HepG2 (cell line): ENCODE results near the gene NT5C2. TPM values are rescaled to one million over a fixed set of nuclear protein-coding genes. Genes with fewer than 3 reads are reported as not detected.

Source experiments
- ATF7-NPFF ChIP-seq: sonication (generic); formaldehyde crosslinking; IDR thresholded peaks from 2 replicates; pipeline ENCODE4 v1.8.1; 2023; ENCODE audit warnings: mild to moderate bottlenecking, low read depth, missing genetic modification reagents, moderate library complexity
- HNF4G ChIP-seq, 2 experiments: sonication (generic) in 1 of 2; formaldehyde crosslinking in 1 of 2; IDR thresholded peaks; 2 replicates each; pipeline versions ENCODE4 v1.4.0 to v1.6.1; 2011 to 2020; ENCODE audit warnings: borderline replicate concordance in 2 of 2, low read depth in 2 of 2, mild to moderate bottlenecking in 2 of 2, low read length in 1 of 2, missing genetic modification reagents in 1 of 2, moderate library complexity in 1 of 2
- HOXA3 ChIP-seq: sonication (generic); formaldehyde crosslinking; IDR thresholded peaks from 2 replicates; pipeline ENCODE4 v1.5.0; 2020; ENCODE audit warnings: missing genetic modification reagents
- MAZ ChIP-seq, 2 experiments: sonication (generic) in 1 of 2; formaldehyde crosslinking in 1 of 2; IDR thresholded peaks; 2 replicates each; pipeline versions ENCODE4 v1.5.0 to v1.6.1; 2012 to 2020; ENCODE audit warnings: low read depth in 2 of 2, mild to moderate bottlenecking in 2 of 2, borderline replicate concordance in 1 of 2, improper control_type of control experiment in 1 of 2, low read length in 1 of 2, missing genetic modification reagents in 1 of 2, moderate library complexity in 1 of 2
- MIER3 ChIP-seq: IDR thresholded peaks from 2 replicates; pipeline ENCODE4 v1.6.1; 2016; ENCODE audit warnings: missing compliant biosample characterization, borderline replicate concordance
- NAIF1 ChIP-seq: sonication (generic); formaldehyde crosslinking; IDR thresholded peaks from 2 replicates; pipeline ENCODE4 v1.5.0; 2020; ENCODE audit warnings: mild to moderate bottlenecking, missing genetic modification reagents, borderline replicate concordance
- NONO ChIP-seq, 2 experiments: fragments of 450-650 bp in 1 of 2; sonication (generic) in 1 of 2; formaldehyde crosslinking in 1 of 2; IDR thresholded peaks in 1 of 2; conservative IDR thresholded peaks in 1 of 2; 2 replicates each; pipeline versions ENCODE4 v1.6.1 to v1.8.0; 2017 to 2022; ENCODE audit warnings: mild to moderate bottlenecking in 1 of 2, missing genetic modification reagents in 1 of 2, moderate library complexity in 1 of 2
- POGZ ChIP-seq: sonication (generic); formaldehyde crosslinking; IDR thresholded peaks from 2 replicates; pipeline ENCODE4 v1.4.0; 2020; ENCODE audit warnings: mild to moderate bottlenecking, missing genetic modification reagents
- POLR2A ChIP-seq, 2 experiments: IDR thresholded peaks; 2 replicates each; pipeline ENCODE4 v1.6.1; 2011; ENCODE audit warnings: low read depth in 2 of 2, low read length in 2 of 2, mild to moderate bottlenecking in 1 of 2, moderate library complexity in 1 of 2; ENCODE audit not compliant: insufficient read depth in 1 of 2
- RXRB ChIP-seq: IDR thresholded peaks from 2 replicates; pipeline ENCODE4 v1.6.1; 2016; ENCODE audit warnings: borderline replicate concordance, missing genetic modification reagents, missing compliant biosample characterization
- SMAD9 ChIP-seq: sonication (generic); formaldehyde crosslinking; IDR thresholded peaks from 2 replicates; pipeline ENCODE4 v1.5.1; 2020; ENCODE audit warnings: mild to moderate bottlenecking, missing genetic modification reagents
- SOX5 ChIP-seq: IDR thresholded peaks from 2 replicates; pipeline ENCODE4 v1.6.1; 2016; ENCODE audit warnings: borderline replicate concordance
- TCF12 ChIP-seq, 2 experiments: fragments of 450-650 bp in 1 of 2; sonication (generic) in 1 of 2; formaldehyde crosslinking in 1 of 2; IDR thresholded peaks; 2 replicates each; pipeline versions ENCODE4 v1.6.1 to v1.8.0; 2017 to 2022; ENCODE audit warnings: antibody characterized with exemption in 1 of 2, mild to moderate bottlenecking in 1 of 2, missing genetic modification reagents in 1 of 2, moderate library complexity in 1 of 2
- ZBTB21 ChIP-seq: sonication (generic); formaldehyde crosslinking; IDR thresholded peaks from 2 replicates; pipeline ENCODE4 v1.4.0; 2020; ENCODE audit warnings: missing genetic modification reagents
- ZNF17 ChIP-seq: sonication (generic); formaldehyde crosslinking; IDR thresholded peaks from 2 replicates; pipeline ENCODE4 v1.5.0; 2020; ENCODE audit warnings: mild to moderate bottlenecking, missing genetic modification reagents
- ZNF3 ChIP-seq: IDR thresholded peaks from 2 replicates; pipeline ENCODE4 v1.7.0; 2017; ENCODE audit warnings: inconsistent platforms
- ZNF512 ChIP-seq: sonication (generic); formaldehyde crosslinking; IDR thresholded peaks from 2 replicates; pipeline ENCODE4 v1.4.0; 2020; ENCODE audit warnings: mild to moderate bottlenecking, missing genetic modification reagents
- ZNF564 ChIP-seq: sonication (generic); formaldehyde crosslinking; IDR thresholded peaks from 2 replicates; pipeline ENCODE4 v1.8.1; 2023; ENCODE audit warnings: mild to moderate bottlenecking, missing genetic modification reagents
- ZNF703 ChIP-seq: sonication (generic); formaldehyde crosslinking; IDR thresholded peaks from 2 replicates; pipeline ENCODE4 v1.5.1; 2020; ENCODE audit warnings: missing genetic modification reagents, mild to moderate bottlenecking, moderate library complexity, borderline replicate concordance
- ZSCAN30 ChIP-seq: sonication (generic); formaldehyde crosslinking; IDR thresholded peaks from 2 replicates; pipeline ENCODE4 v1.5.0; 2020; ENCODE audit warnings: mild to moderate bottlenecking, missing genetic modification reagents
- polyA plus RNA-seq, 8 experiments: library from polyadenylated mRNA; depleted of rRNA in 3 of 8; stranded (reverse) in 7 of 8; unstranded in 1 of 8; fragments of >200 nt; fragmentation: Illumina TruSeq in 4 of 8; extraction: Trizol in 4 of 8; gene quantifications; 2 replicates each; pipeline versions ENCODE4 v1.2.1 to v1.2.3, GENCODE V29; 2011 to 2016; ENCODE audit warnings: low read depth in 4 of 8, missing spikeins in 1 of 8, mixed read lengths in 1 of 8; ENCODE audit not compliant: insufficient read depth in 1 of 8
- total RNA-seq, 5 experiments: library from RNA; depleted of rRNA; stranded (reverse); fragments of >200 nt; fragmentation: Illumina TruSeq; extraction: Trizol; gene quantifications; 2 replicates each; pipeline ENCODE4 v1.2.3, GENCODE V29; 2016; ENCODE audit warnings: low read depth in 1 of 5
- TF ChIP-seq, protein P1 (sequence below): sonication (generic); formaldehyde crosslinking; IDR thresholded peaks from 2 replicates; pipeline ENCODE4 v1.4.0; 2020; ENCODE audit warnings: mild to moderate bottlenecking, missing genetic modification reagents
- TF ChIP-seq, protein P2 (sequence below): sonication (generic); formaldehyde crosslinking; IDR thresholded peaks from 2 replicates; pipeline ENCODE4 v1.5.0; 2020; ENCODE audit warnings: mild to moderate bottlenecking, missing genetic modification reagents, borderline replicate concordance
- TF ChIP-seq, protein P3 (sequence below): sonication (generic); formaldehyde crosslinking; IDR thresholded peaks from 2 replicates; pipeline ENCODE4 v1.4.0; 2020; ENCODE audit warnings: missing genetic modification reagents

Gene NT5C2
- total and polyA plus RNA-seq, 2 of the 13 experiments (the other 11 are each of a cell fraction or from before 2014, with no cell fraction given), result 40.6 to 55.2 TPM

GRCh38 chr10:103120977-103121735, 71.9 kb downstream of the NT5C2 start (continued):
- TF ChIP-seq TCF12 (IDR thresholded peaks at IDR 0.05) (no peak), TCF12 (CRISPR knock-in tag; IDR thresholded peaks at IDR 0.05) (no peak), RXRB (CRISPR knock-in tag) (peak; percentile 76), NAIF1 (CRISPR knock-in tag) (no peak), MAZ (IDR thresholded peaks at IDR 0.05; ENCODE audit: borderline replicate concordance, low read depth, low read length) (no peak), MAZ (CRISPR knock-in tag; IDR thresholded peaks at IDR 0.05; ENCODE audit: low read depth) (no peak), POLR2A (IDR thresholded peaks at IDR 0.05; ENCODE audit: insufficient read depth in 1 of 2, low read depth in 2 of 2, low read length in 2 of 2) (no peak), SMAD9 (CRISPR knock-in tag) (no peak), NONO (IDR thresholded peaks at IDR 0.05) (no peak), NONO (CRISPR knock-in tag; conservative IDR thresholded peaks at IDR 0.05) (no peak), ZSCAN30 (CRISPR knock-in tag) (no peak), ZNF564 (CRISPR knock-in tag) (no peak), ATF7-NPFF (CRISPR knock-in tag) (no peak), SOX5 (CRISPR knock-in tag) (peak; percentile 95), ZBTB21 (CRISPR knock-in tag) (0 out of 2 replicates have a peak, but pooled peaks have one; percentile 7), ZNF17 (CRISPR knock-in tag) (no peak), HNF4G (IDR thresholded peaks at IDR 0.05; ENCODE audit: borderline replicate concordance, low read depth, low read length) (peak; percentile 96), HNF4G (CRISPR knock-in tag; IDR thresholded peaks at IDR 0.05; ENCODE audit: borderline replicate concordance, low read depth) (peak; percentile 85; the same call in 1 of the 2 replicates), ZNF512 (no peak), HOXA3 (CRISPR knock-in tag) (peak; percentile 46), ZNF3 (peak; percentile 97), POGZ (CRISPR knock-in tag) (no peak), ZNF703 (no peak), MIER3 (no peak)
- TF ChIP-seq, protein P1, sequence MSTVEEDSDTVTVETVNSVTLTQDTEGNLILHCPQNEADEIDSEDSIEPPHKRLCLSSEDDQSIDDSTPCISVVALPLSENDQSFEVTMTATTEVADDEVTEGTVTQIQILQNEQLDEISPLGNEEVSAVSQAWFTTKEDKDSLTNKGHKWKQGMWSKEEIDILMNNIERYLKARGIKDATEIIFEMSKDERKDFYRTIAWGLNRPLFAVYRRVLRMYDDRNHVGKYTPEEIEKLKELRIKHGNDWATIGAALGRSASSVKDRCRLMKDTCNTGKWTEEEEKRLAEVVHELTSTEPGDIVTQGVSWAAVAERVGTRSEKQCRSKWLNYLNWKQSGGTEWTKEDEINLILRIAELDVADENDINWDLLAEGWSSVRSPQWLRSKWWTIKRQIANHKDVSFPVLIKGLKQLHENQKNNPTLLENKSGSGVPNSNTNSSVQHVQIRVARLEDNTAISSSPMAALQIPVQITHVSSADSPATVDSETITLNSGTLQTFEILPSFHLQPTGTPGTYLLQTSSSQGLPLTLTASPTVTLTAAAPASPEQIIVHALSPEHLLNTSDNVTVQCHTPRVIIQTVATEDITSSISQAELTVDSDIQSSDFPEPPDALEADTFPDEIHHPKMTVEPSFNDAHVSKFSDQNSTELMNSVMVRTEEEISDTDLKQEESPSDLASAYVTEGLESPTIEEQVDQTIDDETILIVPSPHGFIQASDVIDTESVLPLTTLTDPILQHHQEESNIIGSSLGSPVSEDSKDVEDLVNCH, result no peak
- TF ChIP-seq, protein P2, sequence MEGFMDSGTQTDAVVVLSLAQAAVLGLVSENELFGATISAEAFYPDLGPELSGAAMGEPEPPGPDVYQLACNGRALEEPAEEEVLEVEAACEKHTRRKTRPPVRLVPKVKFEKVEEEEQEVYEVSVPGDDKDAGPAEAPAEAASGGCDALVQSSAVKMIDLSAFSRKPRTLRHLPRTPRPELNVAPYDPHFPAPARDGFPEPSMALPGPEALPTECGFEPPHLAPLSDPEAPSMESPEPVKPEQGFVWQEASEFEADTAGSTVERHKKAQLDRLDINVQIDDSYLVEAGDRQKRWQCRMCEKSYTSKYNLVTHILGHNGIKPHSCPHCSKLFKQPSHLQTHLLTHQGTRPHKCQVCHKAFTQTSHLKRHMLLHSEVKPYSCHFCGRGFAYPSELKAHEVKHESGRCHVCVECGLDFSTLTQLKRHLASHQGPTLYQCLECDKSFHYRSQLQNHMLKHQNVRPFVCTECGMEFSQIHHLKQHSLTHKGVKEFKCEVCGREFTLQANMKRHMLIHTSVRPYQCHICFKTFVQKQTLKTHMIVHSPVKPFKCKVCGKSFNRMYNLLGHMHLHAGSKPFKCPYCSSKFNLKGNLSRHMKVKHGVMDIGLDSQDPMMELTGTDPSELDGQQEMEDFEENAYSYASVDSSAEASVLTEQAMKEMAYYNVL (CRISPR knock-in tag), result no peak
- TF ChIP-seq, protein P3, sequence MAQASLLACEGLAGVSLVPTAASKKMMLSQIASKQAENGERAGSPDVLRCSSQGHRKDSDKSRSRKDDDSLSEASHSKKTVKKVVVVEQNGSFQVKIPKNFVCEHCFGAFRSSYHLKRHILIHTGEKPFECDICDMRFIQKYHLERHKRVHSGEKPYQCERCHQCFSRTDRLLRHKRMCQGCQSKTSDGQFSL (CRISPR knock-in tag), result no peak
